HG02798 (cell line): Measurements from ENCODE around the gene SSR2.
"Not testable (repeated sequence)": the region's sequence is repeated elsewhere in the genome, so short reads cannot be mapped to it uniquely, and the experiment has no call there.

ENCODE experiments used
- ATAC-seq: cut with Tn5 transposase; IDR thresholded peaks from one replicate; pipeline ENCODE4 v1.9.1; 2021; ENCODE audit warnings: mild to moderate bottlenecking; ENCODE audit not compliant: unreplicated experiment, poor library complexity

Gene SSR2

GRCh38 chr1:156001021-156001661 lies 19.6 kb downstream of the SSR2 start:
- ATAC-seq: no peak

- ATAC-seq: no peak
Measured at GRCh38 chr1:155999964-156000363, 20.8 kb downstream of the SSR2 start.

GRCh38 chr1:155996166-155996565 lies 24.6 kb downstream of the SSR2 start:
- ATAC-seq: no peak

GRCh38 chr1:155993595-155993994 lies 27.2 kb downstream of the SSR2 start:
- ATAC-seq: no peak

- ATAC-seq: no peak
Measured at GRCh38 chr1:155990005-155990739, 30.6 kb downstream of the SSR2 start.

GRCh38 chr1:155989242-155990004 lies 31.3 kb downstream of the SSR2 start:
- ATAC-seq: peak; percentile 79

GRCh38 chr1:155984903-155985645 lies 35.7 kb downstream of the SSR2 start:
- ATAC-seq: not testable (repeated sequence)

- no peak for ATAC-seq
Measured at GRCh38 chr1:155984341-155984740, 36.4 kb downstream of the SSR2 start.

- no peak for ATAC-seq
Measured at GRCh38 chr1:155983191-155984024, 37.3 kb downstream of the SSR2 start.

GRCh38 chr1:155982106-155982505 lies 38.6 kb downstream of the SSR2 start:
- no peak for ATAC-seq

GRCh38 chr1:155981266-155982088 lies 39.3 kb downstream of the SSR2 start:
- no peak for ATAC-seq

- peak; percentile 22 for ATAC-seq
Measured at GRCh38 chr1:155979597-155980343, 41.0 kb downstream of the SSR2 start.

- no peak for ATAC-seq
Measured at GRCh38 chr1:155978973-155979429, 41.8 kb downstream of the SSR2 start.

- peak; percentile 49 for ATAC-seq
Measured at GRCh38 chr1:155978325-155978972, 42.3 kb downstream of the SSR2 start, which contains the start of gene ARHGEF2. Gene ARHGEF2, minus strand, starts transcription at chr1:155978547. Its CDS starts 120 bp downstream, at chr1:155978427.

GRCh38 chr1:155977690-155978324 lies 42.9 kb downstream of the SSR2 start:
- no peak for ATAC-seq

- ATAC-seq: no peak
Measured at GRCh38 chr1:155976913-155977689, 43.6 kb downstream of the SSR2 start.
